GM12891 (cell line): ENCODE results near the gene NDUFA5.
"Not testable (repeated sequence)": the region's sequence is repeated elsewhere in the genome, so short reads cannot be mapped to it uniquely, and the experiment has no call there.

Source experiments
- DNase-seq: peaks from one replicate; pipeline ENCODE4 v3.0.0; 2011; ENCODE audit warnings: low spot score; ENCODE audit not compliant: insufficient read length
- FAIRE-seq: peaks from 2 replicates; lab custom pipeline; 2011; peaks lifted over from hg19 to GRCh38; lab: Jason Lieb, UNC
- PAX5 ChIP-seq: IDR thresholded peaks from 2 replicates; pipeline ENCODE4 v1.6.1; 2011; ENCODE audit warnings: low read length, moderate library complexity, mild to moderate bottlenecking; ENCODE audit not compliant: insufficient read depth, severe bottlenecking
- POLR2A ChIP-seq: IDR thresholded peaks from 2 replicates; pipeline ENCODE4 v1.6.1; 2011; ENCODE audit warnings: low read depth, low read length, control low read depth
- POLR2AphosphoS5 ChIP-seq: IDR thresholded peaks from 2 replicates; pipeline ENCODE4 v1.6.1; 2011; ENCODE audit warnings: low read depth, low read length, control low read depth
- POU2F2 ChIP-seq: IDR thresholded peaks from 2 replicates; pipeline ENCODE4 v1.6.1; 2011; ENCODE audit warnings: low read depth, mild to moderate bottlenecking, control low read depth, low read length, moderate library complexity
- SPI1 ChIP-seq: IDR thresholded peaks from 2 replicates; pipeline ENCODE4 v1.6.1; 2011; ENCODE audit warnings: low read depth, low read length, control low read depth
- TAF1 ChIP-seq: IDR thresholded peaks from 2 replicates; pipeline ENCODE4 v1.6.1; 2011; ENCODE audit warnings: low read depth, low read length, control low read depth

The NDUFA5 gene

GRCh38 chr7:123535517-123535916 lies 22.1 kb downstream of the NDUFA5 start:
- DNase-seq, result no peak
- no peak for TF ChIP-seq POU2F2
- no peak for FAIRE-seq

GRCh38 chr7:123534383-123535260 lies 23.0 kb downstream of the NDUFA5 start, which contains the start of gene IQUB:
Gene IQUB (minus strand): TSS chr7:123534595. CDS start chr7:123512340, 22,255 bp downstream.
- peak; percentile 68 for DNase-seq
- peak; percentile 98 for FAIRE-seq

GRCh38 chr7:123533929-123534382 lies 23.7 kb downstream of the NDUFA5 start:
- TF ChIP-seq PAX5, result no peak
- TF ChIP-seq SPI1, result no peak
- TF ChIP-seq POLR2A, result no peak
- no peak for TF ChIP-seq POLR2AphosphoS5
- FAIRE-seq (no peak), DNase-seq (no peak)

More at GRCh38 chr7:123534383-123535260, 23.0 kb downstream of the NDUFA5 start, which contains the start of gene IQUB:
- TF ChIP-seq SPI1, result no peak; the same call in 1 of the 2 replicates

- TF ChIP-seq POLR2A, result no peak
- no peak for TF ChIP-seq TAF1
- no peak for TF ChIP-seq PAX5
- no peak for TF ChIP-seq POU2F2
- no peak for TF ChIP-seq SPI1
- no peak for TF ChIP-seq POLR2AphosphoS5
- DNase-seq (no peak), FAIRE-seq (no peak)
Measured at GRCh38 chr7:123533553-123533917, 24.1 kb downstream of the NDUFA5 start.

GRCh38 chr7:123532788-123533552 lies 24.6 kb downstream of the NDUFA5 start:
- FAIRE-seq, result peak; percentile 97
- DNase-seq, result not testable (repeated sequence)

GRCh38 chr7:123532343-123532742 lies 25.3 kb downstream of the NDUFA5 start:
- not testable (repeated sequence) for DNase-seq, FAIRE-seq

GRCh38 chr7:123530035-123530591 lies 27.5 kb downstream of the NDUFA5 start:
- not testable (repeated sequence) for FAIRE-seq, DNase-seq

GRCh38 chr7:123528265-123528664 lies 29.4 kb downstream of the NDUFA5 start:
- DNase-seq, result no peak
- TF ChIP-seq POU2F2 (no peak), PAX5 (no peak), POLR2AphosphoS5 (no peak)
- FAIRE-seq, result no peak

GRCh38 chr7:123527712-123528225 lies 29.8 kb downstream of the NDUFA5 start:
- not testable (repeated sequence) for FAIRE-seq, DNase-seq

GRCh38 chr7:123526533-123526932 lies 31.1 kb downstream of the NDUFA5 start:
- FAIRE-seq, DNase-seq: not testable (repeated sequence)

GRCh38 chr7:123522066-123522465 lies 35.6 kb downstream of the NDUFA5 start:
- DNase-seq (no peak), FAIRE-seq (no peak)

More at GRCh38 chr7:123522066-123522465, 35.6 kb downstream of the NDUFA5 start:
- TF ChIP-seq POLR2AphosphoS5 (no peak), TAF1 (no peak), SPI1 (no peak), POU2F2 (no peak), POLR2A (no peak), PAX5 (no peak)
